Superior temporal gyrus (tissue), 1 donor: ENCODE data around the gene RTP3.

Experiments
- DNase-seq: peaks from one replicate; pipeline ENCODE4 v3.0.0-alpha.2; 2016; ENCODE audit errors: extremely low spot score

Gene RTP3

GRCh38 chr3:46497556-46498265, at the start of gene RTP3:
TSS of gene RTP3 (plus strand) at chr3:46497976. CDS start at chr3:46498063, 87 bp downstream.
- no peak for DNase-seq

- DNase-seq, result no peak
These were observed 49.1 kb upstream of the RTP3 start for GRCh38 chr3:46448721-46449120.

GRCh38 chr3:46449755-46450552, 47.8 kb upstream of the RTP3 start:
- no peak for DNase-seq

GRCh38 chr3:46453526-46454208, 44.1 kb upstream of the RTP3 start:
- no peak for DNase-seq

DNA sequence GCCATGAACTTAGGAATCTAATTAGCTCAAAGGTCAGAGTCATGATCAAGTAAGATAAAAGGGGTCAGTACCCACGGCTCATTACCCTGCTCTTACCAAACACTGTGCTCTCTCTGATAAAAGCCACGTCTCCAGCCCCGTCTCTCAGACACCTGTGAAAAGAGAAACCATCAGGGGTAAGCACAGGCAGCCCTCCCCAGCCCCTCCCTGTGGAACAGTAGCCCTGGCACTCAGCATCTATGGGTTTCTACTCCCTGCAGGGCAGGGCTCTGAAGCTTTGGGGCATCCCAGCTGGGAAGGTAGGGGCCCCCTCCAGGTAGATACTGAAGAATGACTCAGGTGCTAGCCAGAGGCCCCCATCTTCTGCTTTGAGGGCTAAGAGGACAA, 43.6 kb upstream of the RTP3 start:
- DNase-seq, result no peak

GRCh38 chr3:46454606-46455005, 43.2 kb upstream of the RTP3 start:
- DNase-seq, result no peak

DNA sequence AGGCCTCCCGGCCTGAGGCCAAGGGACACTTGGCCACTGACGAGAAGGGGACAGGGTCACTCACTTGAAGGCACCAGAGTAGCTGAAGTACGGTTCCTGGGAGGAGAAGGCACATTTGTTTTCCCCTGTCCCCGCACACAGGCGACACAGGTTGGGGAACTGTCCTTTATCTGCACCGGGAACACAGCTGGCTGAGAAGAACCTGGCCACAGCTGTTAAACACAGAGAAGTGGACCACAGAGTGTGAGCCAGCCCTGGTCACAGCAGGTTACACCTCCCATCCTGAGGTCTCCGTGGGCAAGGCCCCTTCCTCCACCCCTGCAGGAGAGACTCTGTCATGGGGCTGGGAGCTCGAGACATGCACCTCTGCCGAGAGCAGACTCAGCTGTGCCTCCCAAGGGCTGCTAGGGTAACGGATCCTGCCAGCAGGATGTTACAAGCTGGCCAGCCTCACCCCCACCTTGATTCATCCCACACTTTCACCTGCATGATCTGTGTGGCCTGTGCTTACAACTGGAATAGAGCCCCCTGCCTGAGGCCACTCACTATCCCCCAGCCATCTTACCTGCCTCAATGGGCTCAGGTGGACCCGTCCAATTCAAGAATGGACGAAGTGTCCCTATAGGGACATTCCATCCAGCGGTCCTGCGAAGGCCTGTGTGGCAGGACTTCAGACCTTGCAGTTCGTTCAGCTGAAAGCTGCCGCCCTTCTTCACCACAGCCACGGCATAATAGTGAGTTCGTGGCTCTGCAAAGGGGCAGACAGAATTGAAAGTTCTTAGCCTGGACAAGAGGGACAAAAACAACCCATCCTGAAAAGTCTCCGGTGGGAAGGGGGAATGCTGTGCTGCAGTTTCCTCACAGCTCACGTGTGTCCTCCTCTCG, 42.3 kb upstream of the RTP3 start:
- DNase-seq, result no peak

GRCh38 chr3:46456118-46456517, 41.7 kb upstream of the RTP3 start:
- DNase-seq, result no peak

DNA sequence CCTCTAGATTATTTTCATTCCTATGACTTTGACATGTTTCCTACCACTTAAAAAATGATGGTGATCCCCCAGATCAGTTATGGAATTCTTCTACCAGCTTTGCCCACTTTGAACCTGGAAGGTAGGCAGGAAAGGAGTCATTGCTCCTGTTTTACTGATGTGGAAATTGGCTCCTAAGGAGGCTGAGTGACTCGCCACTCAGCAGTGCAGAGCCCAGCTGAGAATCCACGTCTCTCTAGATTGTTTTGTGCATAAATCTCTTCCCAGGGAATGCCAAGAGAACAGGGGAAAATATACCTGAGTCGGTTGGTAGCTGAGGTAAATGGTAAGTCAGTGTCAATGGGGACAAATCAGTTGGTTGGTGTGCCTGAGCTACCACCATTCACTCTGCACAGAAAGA, 37.7 kb upstream of the RTP3 start:
- no peak for DNase-seq

DNA sequence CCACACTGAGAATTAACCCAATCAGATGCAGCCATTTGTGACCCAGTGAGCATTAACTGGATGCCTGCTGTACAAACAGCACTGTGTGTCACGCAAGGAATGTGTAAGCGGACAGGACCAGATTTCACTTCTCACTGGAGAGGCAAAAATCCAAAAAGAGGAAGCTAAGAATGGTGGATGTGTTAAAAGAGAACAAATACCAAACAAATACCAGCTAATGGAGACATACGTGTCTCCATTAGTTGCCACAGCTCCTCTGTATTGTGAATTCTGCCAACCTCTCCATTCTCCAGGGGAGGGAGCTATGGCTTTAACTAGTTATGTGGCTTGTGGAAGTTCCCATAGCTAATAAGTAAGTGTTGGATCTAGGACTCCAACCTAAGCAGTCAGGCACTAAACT, 35.7 kb upstream of the RTP3 start:
- no peak for DNase-seq

DNA sequence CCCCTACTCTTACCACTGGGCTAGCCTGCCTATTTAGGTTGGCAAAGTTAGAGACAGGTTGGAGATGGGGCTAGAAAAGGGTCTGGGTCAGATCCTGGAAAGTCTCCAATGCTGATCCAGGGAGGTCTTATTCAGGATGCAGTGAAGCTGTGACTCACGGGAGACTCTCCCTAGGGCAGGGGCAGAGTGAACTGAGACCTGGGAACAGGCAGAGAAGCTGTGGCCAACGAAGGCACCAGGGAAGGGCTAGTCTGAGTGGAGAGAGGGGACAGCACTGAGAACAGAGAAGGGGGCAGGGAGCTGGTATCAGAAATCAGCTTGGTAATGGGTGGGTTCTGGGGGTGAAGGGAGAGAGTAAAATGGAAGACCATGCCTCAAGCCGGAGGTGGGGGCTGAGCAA, 35.3 kb upstream of the RTP3 start:
- DNase-seq, result no peak

GRCh38 chr3:46463120-46463867, 34.5 kb upstream of the RTP3 start:
- DNase-seq, result no peak

DNA sequence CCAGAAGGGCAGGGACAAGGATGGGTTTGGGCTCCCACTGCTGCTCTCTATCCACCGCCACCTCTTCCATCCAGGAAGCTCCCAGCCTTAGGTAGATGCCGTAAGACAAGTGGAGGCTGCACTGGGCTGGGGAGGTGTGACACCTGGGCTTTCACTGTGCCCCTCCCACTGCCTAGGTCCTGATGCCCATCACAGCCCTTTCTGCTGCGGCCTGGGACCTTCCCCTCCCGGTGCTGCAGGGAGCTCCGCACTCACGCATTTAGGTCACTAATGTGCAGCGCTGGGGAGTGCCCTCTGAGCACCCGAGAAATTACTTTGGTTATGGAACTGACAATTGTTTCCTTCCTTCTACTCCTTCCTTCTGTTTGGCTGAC, 33.9 kb upstream of the RTP3 start:
- DNase-seq, result no peak

DNA sequence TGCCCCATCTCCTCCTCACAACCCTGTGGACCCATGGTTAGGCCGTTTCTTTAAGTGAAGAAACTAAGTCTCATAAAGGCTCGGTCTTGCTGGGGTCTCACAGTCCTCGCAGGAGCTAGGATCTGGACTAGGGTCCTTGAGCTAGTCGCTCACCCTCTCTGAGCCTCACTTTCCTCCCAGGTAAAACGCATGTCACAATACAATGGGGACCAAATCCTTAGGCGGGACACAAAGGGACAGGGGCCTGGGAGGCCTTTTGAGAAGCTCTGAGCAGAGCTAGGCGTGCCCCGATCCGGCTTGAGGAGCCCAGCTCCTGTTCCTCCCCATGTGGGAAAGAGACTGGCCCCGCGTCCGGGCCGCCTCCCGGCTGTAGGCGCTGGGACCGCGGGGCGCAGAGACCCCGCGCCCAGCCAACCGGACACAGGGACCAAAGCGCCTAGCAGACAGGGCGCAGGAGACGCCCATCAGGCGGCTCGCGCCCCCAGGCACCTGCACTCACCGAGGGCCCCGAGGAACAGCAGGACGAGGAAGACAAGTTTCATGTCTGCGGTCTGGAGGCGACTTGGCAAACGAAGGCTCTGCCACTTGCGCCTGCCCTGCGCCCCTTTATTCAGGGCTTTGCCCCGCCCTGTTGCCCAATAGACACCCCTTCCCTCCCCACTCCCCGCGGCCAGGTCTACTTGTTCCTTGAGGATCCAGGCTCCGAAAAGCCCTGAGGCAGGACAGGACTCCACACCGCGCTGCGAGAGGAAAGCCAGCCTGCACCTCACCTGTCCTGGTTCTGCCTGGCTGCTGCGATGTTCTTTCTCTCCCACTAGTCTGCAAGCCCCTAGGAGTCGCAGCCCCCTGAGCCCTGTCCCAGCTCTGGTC, 33.2 kb upstream of the RTP3 start, which contains the start of gene LTF:
Gene LTF (minus strand): TSS at position 580 of the 870 bp plus-strand sequence. CDS start 38 bp downstream, at position 542.
- DNase-seq, result no peak

DNA sequence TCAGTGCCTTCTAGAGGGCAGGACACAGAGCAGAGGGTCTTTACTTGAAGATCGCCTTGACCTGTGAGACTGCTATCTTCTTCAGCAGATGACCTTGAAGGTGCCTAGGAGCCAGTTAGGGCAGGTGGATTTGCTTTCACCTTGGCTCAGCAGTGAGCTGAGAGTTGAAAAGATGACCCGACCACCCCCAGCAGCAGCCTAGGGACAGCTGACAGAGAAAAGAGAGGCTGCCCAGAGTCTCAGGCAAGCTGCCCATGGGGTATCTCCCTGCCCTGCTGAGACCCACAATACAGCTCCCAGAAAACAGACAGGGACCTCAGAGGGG, 32.6 kb upstream of the RTP3 start:
- DNase-seq, result no peak

GRCh38 chr3:46466273-46466672, 31.5 kb upstream of the RTP3 start:
- no peak for DNase-seq

GRCh38 chr3:46466871-46467403, 30.8 kb upstream of the RTP3 start:
- DNase-seq, result no peak

DNA sequence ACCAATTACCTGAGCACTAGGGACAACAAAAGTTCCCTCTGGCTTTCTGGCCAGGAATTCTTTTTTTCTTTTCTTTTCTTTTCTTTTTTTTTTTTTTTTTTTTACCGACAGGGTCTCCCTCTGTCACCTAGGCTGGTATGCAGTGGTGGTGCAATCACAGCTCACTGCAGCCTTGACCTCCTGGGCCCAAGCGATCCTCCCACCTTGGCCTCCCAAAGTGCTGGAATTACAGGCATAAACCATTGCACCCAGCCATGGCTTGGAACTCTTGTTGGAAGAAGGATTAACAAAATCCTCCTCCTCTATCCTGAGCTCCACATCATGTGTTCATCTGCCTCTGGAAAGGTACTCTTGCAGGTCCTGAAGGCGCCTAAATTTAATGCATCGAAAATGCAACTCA, 30.2 kb upstream of the RTP3 start:
- no peak for DNase-seq

DNA sequence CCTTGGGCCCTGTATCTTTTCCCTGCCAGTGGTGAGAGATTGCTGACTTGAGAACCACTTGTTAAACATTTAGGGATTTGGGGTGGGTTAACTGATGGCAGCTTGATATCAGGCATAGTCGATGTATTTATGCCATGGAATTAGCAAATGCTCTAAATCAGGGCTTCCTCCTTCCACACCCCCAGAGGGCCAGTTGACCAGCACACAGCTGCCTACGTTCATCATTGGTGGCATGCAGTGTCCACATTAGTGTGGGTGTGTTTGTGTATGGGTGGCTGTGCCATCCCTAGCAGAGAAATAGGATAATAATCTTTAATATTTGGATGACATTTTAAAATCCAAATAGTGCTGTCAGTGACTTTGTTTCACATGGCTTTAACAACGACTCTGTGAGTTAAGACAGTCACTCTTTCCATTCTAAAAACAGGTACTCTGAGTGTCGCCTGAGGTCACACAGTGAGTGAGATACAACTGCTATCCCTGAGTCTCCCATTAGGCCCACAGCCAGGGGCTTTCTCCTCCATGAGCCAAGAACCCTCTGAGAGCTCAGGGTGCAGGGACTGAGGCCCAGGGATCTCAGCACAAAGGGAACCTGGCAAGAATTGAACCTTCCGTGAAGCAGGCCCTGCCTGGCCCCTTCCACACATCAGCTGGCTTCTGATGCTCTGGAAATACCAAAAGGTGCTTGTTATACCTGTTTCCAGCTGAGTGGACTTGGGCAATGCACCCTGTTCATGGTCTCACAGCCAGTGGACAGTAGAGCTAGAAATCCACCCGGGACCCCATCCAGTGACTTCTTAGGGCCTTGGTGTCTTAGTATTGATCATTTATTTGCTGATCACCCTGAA, 28.8 kb upstream of the RTP3 start:
- DNase-seq, result no peak
